ENCODE results near the gene KIAA0408. TPM values are rescaled to one million over a fixed set of nuclear protein-coding genes. Genes with fewer than 3 reads are reported as not detected.

Gene KIAA0408
- total and polyA plus RNA-seq, 2 of the 8 experiments (the other 6 are each of a cell fraction or from before 2014, with no cell fraction given), result 3.3 to 10.8 TPM

DNA sequence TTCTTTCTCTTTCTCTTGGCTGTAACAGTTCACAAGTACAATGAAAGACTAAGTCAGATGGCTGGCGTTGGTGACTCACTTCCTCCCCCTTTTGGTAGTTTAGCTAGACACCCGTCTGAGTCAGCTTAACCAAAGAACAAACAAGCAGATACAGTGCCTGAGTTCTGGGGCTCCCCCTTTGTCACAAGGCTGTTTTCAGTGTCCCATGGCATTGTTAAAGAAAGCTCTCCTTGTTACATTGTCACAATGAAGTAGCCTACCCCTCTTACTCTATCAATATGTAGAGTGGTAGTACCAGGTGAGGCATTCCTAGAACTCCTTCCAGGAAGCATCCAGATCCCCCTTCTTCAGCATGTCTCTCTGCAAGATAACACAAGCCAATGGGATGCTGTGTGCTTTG lies 38.6 kb downstream of the KIAA0408 start (continued):
- TF ChIP-seq MAFK (IDR thresholded peaks at IDR 0.05; ENCODE audit: low read depth, low read length), result peak; percentile 83
- TF ChIP-seq TAF7 (optimal IDR thresholded peaks at IDR 0.05; ENCODE audit: borderline replicate concordance, low read depth, low read length), result no peak
- TF ChIP-seq EP300 (IDR thresholded peaks at IDR 0.05; ENCODE audit: borderline replicate concordance in 1 of 2, low read depth in 2 of 2, low read length in 2 of 2), result no peak
- TF ChIP-seq POU5F1 (IDR thresholded peaks at IDR 0.05; ENCODE audit: low read depth, low read length), result no peak
- no peak for TF ChIP-seq POLR2AphosphoS5 (IDR thresholded peaks at IDR 0.05; ENCODE audit: low read depth, low read length)
- peak; percentile 60; the same call in 1 of the 2 replicates for TF ChIP-seq SP1 (IDR thresholded peaks at IDR 0.05; ENCODE audit: low read depth, low read length)
- TF ChIP-seq NRF1 (IDR thresholded peaks at IDR 0.05; ENCODE audit: low read depth, low read length), result no peak
- TF ChIP-seq HDAC2 (IDR thresholded peaks at IDR 0.05; ENCODE audit: borderline replicate concordance in 1 of 2, low read depth in 2 of 2, low read length in 2 of 2), result no peak
- TF ChIP-seq NANOG (IDR thresholded peaks at IDR 0.05; ENCODE audit: insufficient read depth, low read depth, low read length, poor library complexity, severe bottlenecking), result no peak
- no peak for TF ChIP-seq SP4 (IDR thresholded peaks at IDR 0.05; ENCODE audit: low read length)
- TF ChIP-seq BCL11A (IDR thresholded peaks at IDR 0.05; ENCODE audit: low read depth in 2 of 2, low read length in 2 of 2), result no peak
- TF ChIP-seq GABPA (IDR thresholded peaks at IDR 0.05; ENCODE audit: borderline replicate concordance, insufficient read depth, low read length), result no peak
- no peak for TF ChIP-seq RFX5 (IDR thresholded peaks at IDR 0.05; ENCODE audit: borderline replicate concordance, low read depth, low read length)
- no peak for TF ChIP-seq KDM1A (IDR thresholded peaks at IDR 0.05; ENCODE audit: borderline replicate concordance, low read length)
- no peak for TF ChIP-seq RNF2 (IDR thresholded peaks at IDR 0.05; ENCODE audit: borderline replicate concordance, low read depth, low read length, missing control alignments, poor library complexity, severe bottlenecking)
- TF ChIP-seq EZH2 (IDR thresholded peaks at IDR 0.05; ENCODE audit: low read depth, low read length, severe bottlenecking), result no peak
- no peak for TF ChIP-seq FOSL1 (IDR thresholded peaks at IDR 0.05; ENCODE audit: insufficient read depth, low read depth, low read length)
- no peak for TF ChIP-seq CBX8 (IDR thresholded peaks at IDR 0.05; ENCODE audit: borderline replicate concordance, low read depth, low read length)
- TF ChIP-seq SUZ12 (IDR thresholded peaks at IDR 0.05; ENCODE audit: low read length), result no peak
- TF ChIP-seq ZNF274 (IDR thresholded peaks at IDR 0.05; ENCODE audit: borderline replicate concordance, extremely low read depth, low read length), result no peak
- TF ChIP-seq BACH1 (IDR thresholded peaks at IDR 0.05; ENCODE audit: low read length), result peak; percentile 80
- TF ChIP-seq POLR2A (IDR thresholded peaks at IDR 0.05; ENCODE audit: control extremely low read depth in 1 of 2, low read depth in 2 of 2, low read length in 2 of 2), result no peak
- no peak for TF ChIP-seq RBBP5 (IDR thresholded peaks at IDR 0.05; ENCODE audit: borderline replicate concordance, low read depth, low read length)
- no peak; the same call in 1 of the 2 replicates for TF ChIP-seq BRCA1 (IDR thresholded peaks at IDR 0.05; ENCODE audit: low read depth, low read length)
- TF ChIP-seq RXRA (IDR thresholded peaks at IDR 0.05; ENCODE audit: insufficient read depth, low read depth, low read length), result no peak
- TF ChIP-seq SIN3A (conservative IDR thresholded peaks at IDR 0.05 in 1 of 2, IDR thresholded peaks at IDR 0.05 in 1 of 2; ENCODE audit: low read depth in 1 of 2, low read length in 2 of 2), result no peak

Measured in H1 (cell line).